ENCODE results near the gene MALSU1.

Gene MALSU1

GRCh38 chr7:23345601-23346000 is 46.5 kb downstream of the MALSU1 start:
- POLR2A ChIA-PET = interaction anchor here (0.9 kb wide), 1 partner anchor 47 kb away, joined by 6 read pairs; the partner anchor contains the start of gene MALSU1

GRCh38 chr7:23346316-23346715 is 47.2 kb downstream of the MALSU1 start:
- ChIA-PET POLR2A (interaction anchor here (0.9 kb wide), 1 partner anchor 47 kb away, joined by 6 read pairs; the partner anchor contains the start of gene MALSU1), CTCF (interaction anchor here (1.1 to 6.5 kb wide), 7 partner anchors 9 to 121 kb away, joined by 3 to 32 read pairs (median 4); no protein-coding TSS in a partner anchor)
- TF ChIP-seq CTCF (IDR thresholded peaks at IDR 0.05; ENCODE audit: control extremely low read depth, extremely low read depth, low read depth, missing control alignments) = no peak
- DNase-seq (ENCODE audit: extremely low spot score) = peak; percentile 46

More at GRCh38 chr7:23345601-23346000, 46.5 kb downstream of the MALSU1 start:
- TF ChIP-seq CTCF (IDR thresholded peaks at IDR 0.05; ENCODE audit: control extremely low read depth, extremely low read depth, low read depth, missing control alignments) = no peak
- DNase-seq (ENCODE audit: extremely low spot score) = no peak
- CTCF ChIA-PET = interaction anchor here (0.9 to 6.5 kb wide), 7 partner anchors 8 to 122 kb away, joined by 3 to 32 read pairs (median 4); no protein-coding TSS in a partner anchor

- no peak for TF ChIP-seq CTCF (IDR thresholded peaks at IDR 0.05; ENCODE audit: control extremely low read depth, extremely low read depth, low read depth, missing control alignments)
- ChIA-PET POLR2A (no interaction called here), CTCF (interaction anchor here (1.0 to 6.5 kb wide), 8 partner anchors 9 to 74 kb away, joined by 3 to 32 read pairs (median 4); no protein-coding TSS in a partner anchor)
- no peak for DNase-seq (ENCODE audit: extremely low spot score)
These were observed 48.0 kb downstream of the MALSU1 start for GRCh38 chr7:23347033-23347681.

DNA sequence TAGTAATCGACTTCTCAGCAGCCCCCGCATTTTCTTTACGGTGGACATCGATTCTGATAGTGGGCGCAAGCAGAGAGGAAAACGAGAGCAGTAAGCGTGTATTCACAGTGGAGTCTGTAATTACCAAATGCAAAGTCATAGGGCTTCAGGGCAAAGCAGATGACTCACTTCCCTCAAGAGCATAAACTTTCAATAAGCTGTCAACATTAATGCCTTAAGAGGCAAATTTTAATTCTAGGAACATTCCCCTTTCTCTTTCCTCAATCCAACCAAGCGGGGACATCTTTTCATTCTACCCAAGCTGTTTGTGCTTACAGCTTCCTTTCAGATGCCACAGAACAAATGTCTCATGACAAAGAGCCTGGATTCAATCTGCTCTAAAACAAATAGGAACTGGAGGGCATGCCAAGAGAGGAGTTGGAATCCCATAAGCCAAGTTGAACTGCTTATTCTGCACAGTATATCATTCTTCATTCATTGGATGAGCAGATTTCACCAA is 48.6 kb downstream of the MALSU1 start:
- CTCF ChIA-PET = interaction anchor here (1.0 to 6.5 kb wide), 7 partner anchors 8 to 75 kb away, joined by 3 to 32 read pairs (median 4); no protein-coding TSS in a partner anchor
- TF ChIP-seq CTCF (IDR thresholded peaks at IDR 0.05; ENCODE audit: control extremely low read depth, extremely low read depth, low read depth, missing control alignments) = no peak
- POLR2A ChIA-PET = no interaction called here
- DNase-seq (ENCODE audit: extremely low spot score) = peak; percentile 36

DNA sequence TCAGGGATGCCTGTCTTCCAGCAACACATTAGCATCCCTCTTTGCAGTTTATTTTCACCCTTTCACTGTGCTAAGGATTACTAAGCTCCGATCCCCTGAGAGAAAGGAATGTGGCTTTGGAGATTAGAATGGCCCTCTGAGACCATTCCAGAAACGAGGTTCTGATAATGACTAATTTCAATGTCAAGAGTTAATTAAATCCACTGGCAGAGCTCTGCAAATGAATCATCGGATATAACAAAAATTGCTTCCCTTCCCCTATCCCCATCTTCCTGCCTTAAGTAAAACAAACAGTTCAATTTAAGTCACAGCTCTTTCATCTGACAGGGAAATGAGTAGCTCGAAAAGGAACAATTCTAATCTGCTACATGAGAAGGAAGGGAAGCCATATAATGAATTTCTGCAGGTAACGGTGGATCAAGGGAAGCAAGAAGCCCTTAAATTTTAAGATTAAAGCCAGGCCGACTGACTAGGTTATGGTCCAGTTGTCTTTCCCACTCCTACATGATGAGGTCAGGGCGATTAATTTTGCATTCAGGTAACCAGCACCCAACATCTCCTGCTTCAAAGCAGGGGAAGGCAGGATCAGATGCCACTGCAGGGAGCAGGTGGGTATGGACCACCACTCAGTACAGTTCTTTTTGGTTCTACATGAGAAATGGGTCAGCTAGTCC is 50.5 kb downstream of the MALSU1 start:
- TF ChIP-seq CTCF (IDR thresholded peaks at IDR 0.05; ENCODE audit: control extremely low read depth, extremely low read depth, low read depth, missing control alignments) = no peak
- CTCF ChIA-PET = interaction anchor here (0.9 to 1.8 kb wide), 9 partner anchors 9 to 81 kb away, joined by 3 to 9 read pairs (median 4); no protein-coding TSS in a partner anchor
- no peak for DNase-seq (ENCODE audit: extremely low spot score)
- POLR2A ChIA-PET = no interaction called here

- ChIA-PET POLR2A (no interaction called here), CTCF (interaction anchor here (0.6 to 1.8 kb wide), 10 partner anchors 8 to 194 kb away, joined by 3 to 9 read pairs (median 4); no protein-coding TSS in a partner anchor)
- no peak for DNase-seq (ENCODE audit: extremely low spot score)
- no peak for TF ChIP-seq CTCF (IDR thresholded peaks at IDR 0.05; ENCODE audit: control extremely low read depth, extremely low read depth, low read depth, missing control alignments)
These were observed 51.3 kb downstream of the MALSU1 start for GRCh38 chr7:23350466-23350865.

Measured in GM10248 (cell line).